ENCODE data around the gene CCDC149. TPM values are rescaled to one million over a fixed set of nuclear protein-coding genes. Genes with fewer than 3 reads are reported as not detected.

CCDC149 gene
- total and polyA plus RNA-seq, 2 of the 8 experiments (the other 6 are each of a cell fraction or from before 2014, with no cell fraction given) = 2.2 to 5.6 TPM

GRCh38 chr4:24783506-24783905, 129.3 kb downstream of the CCDC149 start:
- no peak overlapping the region for H3K18ac ChIP-seq (ENCODE audit: extremely low read depth, low read length)
- H3K4me3 ChIP-seq (ENCODE audit: extremely low read depth in 1 of 4, insufficient read depth in 2 of 4, low read depth in 3 of 4, low read length in 4 of 4) = no peak overlapping the region
- no peak overlapping the region for H3K4ac ChIP-seq (replicated peaks; ENCODE audit: insufficient read length, low read depth, low read length)
- ChIA-PET POLR2A (ENCODE audit: partially characterized antibody) (no interaction called here), CTCF (ENCODE audit: partially characterized antibody) (interaction anchor here (2.5 kb wide), 1 partner anchor 10 kb away, joined by 15 read pairs; no protein-coding TSS in a partner anchor)
- no peak overlapping the region for H3K56ac ChIP-seq (replicated peaks; ENCODE audit: insufficient read length, low read depth, low read length)
- no peak overlapping the region for H2BK20ac ChIP-seq (ENCODE audit: low read length)
- no peak overlapping the region; the same call in 1 of the 2 replicates for H2BK12ac ChIP-seq (ENCODE audit: low read depth, low read length)
- H4K20me1 ChIP-seq (replicated peaks in 1 of 2; ENCODE audit: control insufficient read depth in 1 of 2, insufficient read depth in 2 of 2, low read length in 2 of 2) = no peaks in the 10 kb centered on the region
- H2BK120ac ChIP-seq (replicated peaks; ENCODE audit: low read depth, low read length) = no peak overlapping the region
- H3K4me1 ChIP-seq (replicated peaks in 1 of 4; ENCODE audit: control insufficient read depth in 3 of 4, insufficient read depth in 4 of 4, low read length in 3 of 4) = peaks cover 0 to 3% (median 0%) of the 10 kb centered on the region in 4 experiments; a peak in 1 of 7 replicates
- no peak overlapping the region for H2AFZ ChIP-seq (ENCODE audit: low read length)
- H2BK15ac ChIP-seq (ENCODE audit: low read length) = no peak overlapping the region
- H3K9ac ChIP-seq (replicated peaks in 1 of 4; ENCODE audit: extremely low read depth in 1 of 4, low read depth in 3 of 4, low read length in 3 of 4) = no peak overlapping the region
- no peak overlapping the region for H3K27ac ChIP-seq (ENCODE audit: low read depth, low read length)
- no peak overlapping the region for H4K8ac ChIP-seq (ENCODE audit: extremely low read depth, insufficient read depth, low read length)
- no peak overlapping the region for H2AK5ac ChIP-seq (ENCODE audit: low read depth, low read length)
- H3K79me1 ChIP-seq (ENCODE audit: low read depth, low read length) = no peaks in the 10 kb centered on the region
- no peak overlapping the region for H4K5ac ChIP-seq (ENCODE audit: insufficient read length, low read depth, low read length)
- H3K79me2 ChIP-seq (ENCODE audit: control insufficient read depth in 1 of 2, insufficient read depth in 2 of 2, low read length in 2 of 2) = no peaks in the 10 kb centered on the region
- peaks cover 2% of the 10 kb centered on the region; the same call in 1 of the 2 replicates for H3K23me2 ChIP-seq (ENCODE audit: low read depth, low read length)
- H4K91ac ChIP-seq (replicated peaks; ENCODE audit: insufficient read length, low read length) = no peak overlapping the region
- 76% methylated on average over 3 of the region's 3 CpGs; no CpG with 5 or more reads in 1 of the 2 experiments for WGBS, 2 experiments (ENCODE audit: extremely low coverage in 1 of 2, insufficient coverage in 1 of 2, insufficient read length in 1 of 2, insufficient replicate concordance in 2 of 2, low coverage in 1 of 2, low lambda C conversion rate in 2 of 2, missing lambda C conversion rate in 1 of 2)
- H3K4me2 ChIP-seq (ENCODE audit: insufficient read depth in 1 of 2, low read depth in 2 of 2, low read length in 2 of 2) = 0 out of 4 replicates have a peak overlapping the region, but pooled peaks of 1 of the 2 experiments have one; percentile 21
- no peak overlapping the region for H3K14ac ChIP-seq (ENCODE audit: insufficient read length)
- DNase-seq (ENCODE audit: low read depth in 1 of 2, low spot score in 2 of 2) = no peak
- H3K9me3 ChIP-seq (ENCODE audit: insufficient read depth in 2 of 2, low read depth in 1 of 2, low read length in 1 of 2) = no peaks in the 10 kb centered on the region
- H3K27me3 ChIP-seq (replicated peaks in 1 of 4; ENCODE audit: control insufficient read depth in 3 of 4, extremely low read depth in 1 of 4, insufficient read depth in 3 of 4, low read length in 3 of 4) = peaks cover 0 to 2% (median 0%) of the 10 kb centered on the region in 4 experiments; a peak in 1 of 7 replicates
- H3K23ac ChIP-seq (ENCODE audit: insufficient read length) = no peak overlapping the region
- FAIRE-seq = no peak
- H2BK5ac ChIP-seq (ENCODE audit: low read depth, low read length) = no peak overlapping the region
- no peaks in the 10 kb centered on the region for H3K36me3 ChIP-seq (ENCODE audit: control insufficient read depth in 2 of 4, insufficient read depth in 4 of 4, low read length in 3 of 4)
- TF ChIP-seq POLR2A (IDR thresholded peaks at IDR 0.05; ENCODE audit: control extremely low read depth in 1 of 2, low read depth in 2 of 2, low read length in 2 of 2) (no peak), HDAC6 (IDR thresholded peaks at IDR 0.05; ENCODE audit: low read depth, low read length) (no peak), CREB1 (IDR thresholded peaks at IDR 0.05) (no peak), RAD21 (IDR thresholded peaks at IDR 0.05 in 1 of 2, conservative IDR thresholded peaks at IDR 0.05 in 1 of 2; ENCODE audit: low read depth in 2 of 2, low read length in 2 of 2) (no peak), ATF2 (IDR thresholded peaks at IDR 0.05; ENCODE audit: low read length) (no peak), SIRT6 (IDR thresholded peaks at IDR 0.05; ENCODE audit: low read length) (no peak), MAX (IDR thresholded peaks at IDR 0.05) (no peak), KDM1A (IDR thresholded peaks at IDR 0.05; ENCODE audit: borderline replicate concordance, low read length) (no peak), NRF1 (IDR thresholded peaks at IDR 0.05; ENCODE audit: low read depth, low read length) (no peak), CHD2 (IDR thresholded peaks at IDR 0.05; ENCODE audit: low read length) (no peak), ZNF274 (IDR thresholded peaks at IDR 0.05; ENCODE audit: borderline replicate concordance, extremely low read depth, low read length) (no peak), BCL11A (IDR thresholded peaks at IDR 0.05; ENCODE audit: low read depth in 2 of 2, low read length in 2 of 2) (no peak)
